ENCODE results near the gene IL36G. TPM values are rescaled to one million over a fixed set of nuclear protein-coding genes. Genes with fewer than 3 reads are reported as not detected.

The IL36G gene
- total and polyA plus RNA-seq, 8 donors, result 1.1 TPM; not detected in 7

DNA sequence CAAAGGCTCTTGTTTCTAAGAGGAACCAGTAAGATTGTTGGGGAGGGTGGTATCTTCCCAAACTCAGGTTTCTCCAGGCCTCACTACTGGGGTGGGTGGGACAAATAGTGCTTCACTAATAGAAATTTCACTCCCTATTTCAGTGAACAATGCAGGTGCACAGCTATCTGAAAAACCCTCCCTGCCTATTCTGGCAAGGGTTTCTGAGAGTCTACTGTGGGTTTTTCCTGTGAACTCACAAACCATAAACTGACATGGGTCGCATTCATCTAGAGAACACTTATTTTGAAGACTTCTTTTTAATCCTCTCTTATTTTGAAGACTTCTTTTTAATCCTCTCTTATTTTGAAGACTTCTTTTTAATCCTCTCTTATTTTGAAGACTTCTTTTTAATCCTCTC lies 31.8 kb downstream of the IL36G start:
- TF ChIP-seq, protein P1, sequence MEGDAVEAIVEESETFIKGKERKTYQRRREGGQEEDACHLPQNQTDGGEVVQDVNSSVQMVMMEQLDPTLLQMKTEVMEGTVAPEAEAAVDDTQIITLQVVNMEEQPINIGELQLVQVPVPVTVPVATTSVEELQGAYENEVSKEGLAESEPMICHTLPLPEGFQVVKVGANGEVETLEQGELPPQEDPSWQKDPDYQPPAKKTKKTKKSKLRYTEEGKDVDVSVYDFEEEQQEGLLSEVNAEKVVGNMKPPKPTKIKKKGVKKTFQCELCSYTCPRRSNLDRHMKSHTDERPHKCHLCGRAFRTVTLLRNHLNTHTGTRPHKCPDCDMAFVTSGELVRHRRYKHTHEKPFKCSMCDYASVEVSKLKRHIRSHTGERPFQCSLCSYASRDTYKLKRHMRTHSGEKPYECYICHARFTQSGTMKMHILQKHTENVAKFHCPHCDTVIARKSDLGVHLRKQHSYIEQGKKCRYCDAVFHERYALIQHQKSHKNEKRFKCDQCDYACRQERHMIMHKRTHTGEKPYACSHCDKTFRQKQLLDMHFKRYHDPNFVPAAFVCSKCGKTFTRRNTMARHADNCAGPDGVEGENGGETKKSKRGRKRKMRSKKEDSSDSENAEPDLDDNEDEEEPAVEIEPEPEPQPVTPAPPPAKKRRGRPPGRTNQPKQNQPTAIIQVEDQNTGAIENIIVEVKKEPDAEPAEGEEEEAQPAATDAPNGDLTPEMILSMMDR (IDR thresholded peaks at IDR 0.05), result no peak
- TF ChIP-seq POLR2A (IDR thresholded peaks at IDR 0.05) (no peak), EP300 (IDR thresholded peaks at IDR 0.05) (no peak), POLR2AphosphoS5 (IDR thresholded peaks at IDR 0.05) (no peak)
- 60 to 95% (median 72%) methylated on average over 1 of the region's 1 CpG for WGBS, 5 donors
- no peak overlapping the region for H3K4me3 ChIP-seq

DNA sequence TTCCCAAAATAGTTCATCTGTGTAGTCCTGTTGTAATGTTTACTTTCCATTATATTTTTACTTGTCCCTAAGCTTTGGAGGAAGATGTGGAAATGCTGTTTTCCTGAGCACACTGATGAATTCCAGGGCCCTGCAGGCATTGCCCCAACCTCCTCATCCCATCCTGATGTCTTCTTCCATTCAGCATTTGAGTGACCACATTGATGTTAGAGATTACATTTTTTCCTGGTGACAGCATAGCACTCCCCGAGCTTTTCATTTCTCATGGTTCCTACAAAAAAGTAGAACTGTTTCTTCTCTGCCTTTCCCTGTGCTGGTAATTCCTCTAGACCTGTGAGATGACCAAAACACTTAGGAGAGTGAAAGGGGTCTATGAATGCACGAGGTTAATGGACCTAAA lies 32.3 kb downstream of the IL36G start:
- H3K9me3 ChIP-seq, result no peaks in the 10 kb centered on the region
- H3K4me3 ChIP-seq, result no peak overlapping the region
- TF ChIP-seq POLR2AphosphoS5 (IDR thresholded peaks at IDR 0.05) (no peak), POLR2A (IDR thresholded peaks at IDR 0.05) (no peak), EP300 (IDR thresholded peaks at IDR 0.05) (no peak)
- TF ChIP-seq, protein P1 (IDR thresholded peaks at IDR 0.05), result no peak
- no peaks in the 10 kb centered on the region for H3K27me3 ChIP-seq
- intact Hi-C loops (cut with DNase I; ENCODE audit: low total_unique reads), result no loop called here
- no peak overlapping the region for H3K27ac ChIP-seq
- no peaks in the 10 kb centered on the region for H3K4me1 ChIP-seq
- 44 to 57% (median 48%) methylated on average over 2 of the region's 2 CpGs for WGBS, 5 donors
- H3K36me3 ChIP-seq, result no peaks in the 10 kb centered on the region
- no peak for DNase-seq

More for the DNA sequence above, 31.8 kb downstream of the IL36G start:
- Histone ChIP-seq H3K4me1 (no peaks in the 10 kb centered on the region), H3K9me3 (no peaks in the 10 kb centered on the region), H3K27me3 (no peaks in the 10 kb centered on the region), H3K36me3 (no peaks in the 10 kb centered on the region), H3K27ac (no peak overlapping the region)
- no peak for DNase-seq
- intact Hi-C loops (cut with DNase I; ENCODE audit: low total_unique reads), result no loop called here

DNA sequence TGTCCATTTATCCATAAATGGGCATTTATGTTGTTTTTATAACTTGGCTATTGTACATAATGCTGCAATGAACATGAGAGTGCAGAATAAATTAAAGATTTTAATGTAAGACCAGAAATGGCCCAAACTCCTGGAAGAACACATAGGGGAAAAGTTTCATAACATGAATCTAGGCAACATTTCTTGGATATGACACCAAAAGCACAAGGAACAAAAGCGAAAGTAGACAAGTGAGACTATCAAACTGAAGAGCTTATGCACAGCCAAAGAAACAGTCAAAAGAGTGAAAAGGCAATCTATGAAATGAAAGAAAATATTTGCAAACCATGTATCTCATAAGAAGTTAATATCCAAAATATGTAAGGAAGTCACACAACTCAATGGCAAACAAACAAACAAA lies 33.3 kb downstream of the IL36G start:
- TF ChIP-seq, protein P1 (IDR thresholded peaks at IDR 0.05), result no peak
- TF ChIP-seq EP300 (IDR thresholded peaks at IDR 0.05) (no peak), POLR2A (IDR thresholded peaks at IDR 0.05) (no peak), POLR2AphosphoS5 (IDR thresholded peaks at IDR 0.05) (no peak)
- DNase-seq, result no peak
- WGBS, 5 donors, result 80 to 100% (median 100%) methylated on average over 1 of the region's 1 CpG
- H3K27me3 ChIP-seq, result no peaks in the 10 kb centered on the region
- no peak overlapping the region for H3K4me3 ChIP-seq
- no peaks in the 10 kb centered on the region for H3K9me3 ChIP-seq
- H3K36me3 ChIP-seq, result no peaks in the 10 kb centered on the region
- intact Hi-C loops (cut with DNase I; ENCODE audit: low total_unique reads), result no loop called here
- H3K4me1 ChIP-seq, result no peaks in the 10 kb centered on the region
- H3K27ac ChIP-seq, result no peak overlapping the region

DNA sequence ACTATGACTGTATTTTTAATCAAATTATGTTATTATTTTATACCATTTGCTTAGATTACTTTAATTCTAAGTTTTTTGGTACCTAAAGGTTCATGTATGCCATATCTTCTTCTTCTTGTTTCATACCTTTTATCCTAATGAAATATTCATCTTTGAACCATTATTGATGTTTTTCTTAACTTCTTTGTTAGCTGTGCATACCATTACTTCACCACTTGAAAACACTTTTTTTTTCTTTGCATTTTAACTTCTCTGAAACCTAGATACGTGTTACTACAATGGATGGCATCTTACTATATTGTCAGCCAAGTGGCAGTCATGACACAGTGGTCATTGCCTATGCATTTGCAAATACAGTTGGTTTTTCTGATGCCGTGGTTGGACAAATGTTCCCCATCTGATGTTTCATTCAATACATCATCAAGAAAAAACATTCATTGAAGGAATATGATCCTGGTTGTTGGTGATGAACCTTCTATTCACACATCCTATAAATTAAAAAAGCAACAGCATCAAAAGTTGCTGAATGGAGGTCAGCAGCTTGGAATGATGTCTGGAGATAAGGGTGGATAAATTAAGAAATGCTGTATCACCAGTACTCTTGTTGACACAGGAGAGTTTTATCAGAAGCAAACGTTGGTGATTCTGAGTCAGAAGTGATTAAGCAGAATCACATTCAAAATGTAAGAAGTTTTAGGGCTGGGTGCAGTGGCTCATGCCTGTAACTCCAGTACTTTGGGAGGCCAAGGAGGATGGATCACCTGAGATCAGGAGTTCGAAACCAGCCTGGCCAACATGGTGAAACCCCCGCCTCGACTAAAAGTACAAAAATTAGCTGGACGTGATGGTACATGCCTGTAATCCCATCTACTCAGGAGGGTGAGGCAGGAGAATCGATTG lies 34.9 kb downstream of the IL36G start:
- Histone ChIP-seq H3K4me3 (no peak overlapping the region), H3K27me3 (no peaks in the 10 kb centered on the region), H3K4me1 (no peaks in the 10 kb centered on the region), H3K36me3 (no peaks in the 10 kb centered on the region), H3K9me3 (no peaks in the 10 kb centered on the region), H3K27ac (no peak overlapping the region)
- TF ChIP-seq POLR2AphosphoS5 (IDR thresholded peaks at IDR 0.05) (peak in 2 of 3 donors; percentile 28 to 70), EP300 (IDR thresholded peaks at IDR 0.05) (no peak), POLR2A (IDR thresholded peaks at IDR 0.05) (no peak)
- TF ChIP-seq, protein P1 (IDR thresholded peaks at IDR 0.05), result no peak
- peak in 1 of 2 donors; percentile 50 for DNase-seq
- 38 to 61% (median 58%) methylated on average over 8 of the region's 8 CpGs for WGBS, 5 donors
- intact Hi-C loops (cut with DNase I; ENCODE audit: low total_unique reads), result no loop called here
